GM18505 (cell line): ENCODE results near the gene ZMAT2.
"Not testable (repeated sequence)": the region's sequence is repeated elsewhere in the genome, so short reads cannot be mapped to it uniquely, and the experiment has no call there.

Experiments used
- ATAC-seq: cut with Tn5 transposase; IDR thresholded peaks from one replicate; pipeline ENCODE4 v1.9.1; 2021; ENCODE audit not compliant: unreplicated experiment
- POLR2A ChIP-seq: IDR thresholded peaks from 4 replicates; pipeline ENCODE4 v1.6.1; 2011; ENCODE audit warnings: borderline replicate concordance; ENCODE audit not compliant: insufficient read depth, insufficient read length; ENCODE audit errors: extremely low read depth

ZMAT2 gene

DNA sequence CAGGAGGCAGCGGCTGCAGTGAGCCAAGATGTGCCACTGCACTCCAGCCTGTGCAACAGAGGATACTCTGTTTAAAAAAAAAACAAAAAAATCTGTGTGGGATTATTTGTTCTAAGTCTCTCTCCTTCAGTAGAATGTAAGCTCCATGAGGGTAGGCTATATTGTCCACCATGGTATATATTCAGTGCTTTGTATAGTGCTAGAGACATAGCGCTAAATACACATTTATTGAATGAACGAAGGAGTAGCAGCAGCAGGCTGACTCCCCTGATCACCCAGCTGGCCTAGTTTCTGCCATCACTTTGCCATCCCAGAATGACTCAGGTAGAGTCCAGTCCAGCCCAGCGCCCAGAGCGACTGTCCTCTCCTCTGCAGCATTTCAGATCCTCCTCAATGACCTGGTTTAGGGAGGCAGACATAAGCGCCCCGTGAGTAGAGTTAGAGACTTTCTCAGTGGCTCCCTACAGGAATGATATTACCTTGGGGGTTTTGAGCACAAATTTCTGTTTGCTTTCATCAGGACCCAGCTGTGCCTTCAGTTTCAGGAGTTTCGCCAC, 9.8 kb upstream of the ZMAT2 start:
- no peak for ATAC-seq
- no peak for TF ChIP-seq POLR2A

DNA sequence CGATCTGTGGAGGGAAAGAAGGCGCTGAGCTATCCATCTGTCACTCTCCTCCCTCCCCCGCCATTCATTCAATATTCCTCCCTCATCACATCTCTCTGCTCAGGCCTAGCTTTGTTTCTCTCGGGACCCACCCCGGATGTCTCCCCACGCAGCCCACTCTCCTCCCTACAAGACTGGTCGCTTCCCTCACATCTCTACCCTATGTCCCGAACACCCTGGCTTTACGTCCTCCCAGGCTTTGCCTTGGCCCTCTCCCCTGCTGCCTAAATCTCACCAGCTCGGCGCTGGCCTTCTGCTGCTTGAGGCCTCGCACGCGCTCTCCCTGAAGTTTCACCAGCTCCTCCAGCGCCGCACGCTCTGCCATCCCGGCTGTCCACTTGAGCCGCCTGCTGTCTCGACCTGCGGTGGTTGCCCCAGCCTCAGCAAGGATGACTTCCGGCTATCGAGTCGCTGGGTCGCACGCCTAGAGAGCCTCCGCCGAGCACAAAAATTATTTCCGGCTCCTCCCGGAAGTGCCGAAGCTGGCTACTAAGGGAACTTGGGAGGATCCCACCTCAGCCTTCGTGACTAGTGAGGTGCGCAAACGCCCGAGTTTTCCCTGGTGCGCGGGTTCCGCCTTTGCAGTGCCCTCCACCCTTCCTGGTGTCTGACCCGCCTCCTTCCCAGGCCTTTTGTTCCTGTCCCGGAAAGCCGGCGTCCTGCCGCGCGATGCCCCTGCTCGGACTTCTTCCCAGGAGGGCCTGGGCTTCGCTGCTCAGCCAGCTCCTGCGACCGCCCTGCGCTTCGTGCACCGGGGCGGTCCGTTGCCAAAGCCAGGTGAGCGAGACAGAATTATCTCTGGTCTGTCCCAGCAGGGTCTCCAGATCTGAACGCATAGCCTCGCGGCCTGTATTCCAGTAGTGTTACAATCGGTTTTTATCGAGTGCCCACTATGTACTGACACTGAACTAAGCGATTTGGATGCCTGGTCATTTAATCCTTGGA, 9.0 kb upstream of the ZMAT2 start, which contains the start of the genes HARS1 and HARS2:
TSS of gene HARS1 (minus strand) at position 430 of the 984 bp plus-strand sequence. CDS start at position 364, 66 bp downstream.
TSS of gene HARS2 (plus strand) at position 515 of the 984 bp plus-strand sequence. CDS start at position 709, 194 bp downstream.
- peak; percentile 95 for TF ChIP-seq POLR2A
- peak; percentile 97 for ATAC-seq

DNA sequence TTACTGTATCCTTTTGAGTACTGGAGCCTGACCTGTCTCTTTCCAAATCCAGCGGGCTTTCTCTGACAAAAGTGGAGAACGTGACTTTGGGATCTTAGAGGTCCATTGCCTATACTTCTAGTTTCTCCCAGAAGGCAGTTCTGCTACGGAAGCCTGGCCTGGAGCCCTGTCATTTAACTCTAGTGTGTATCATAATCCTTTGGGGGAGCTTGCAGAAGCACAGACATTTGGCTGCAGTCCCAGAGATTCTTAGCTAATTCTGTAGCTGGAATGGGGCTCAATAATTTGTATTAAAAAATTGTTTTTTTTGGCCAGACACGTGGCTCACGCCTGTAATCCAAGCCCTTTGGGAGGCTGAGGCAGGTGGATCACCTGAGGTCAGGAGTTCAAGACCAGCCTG, 6.0 kb upstream of the ZMAT2 start:
- TF ChIP-seq POLR2A: no peak

DNA sequence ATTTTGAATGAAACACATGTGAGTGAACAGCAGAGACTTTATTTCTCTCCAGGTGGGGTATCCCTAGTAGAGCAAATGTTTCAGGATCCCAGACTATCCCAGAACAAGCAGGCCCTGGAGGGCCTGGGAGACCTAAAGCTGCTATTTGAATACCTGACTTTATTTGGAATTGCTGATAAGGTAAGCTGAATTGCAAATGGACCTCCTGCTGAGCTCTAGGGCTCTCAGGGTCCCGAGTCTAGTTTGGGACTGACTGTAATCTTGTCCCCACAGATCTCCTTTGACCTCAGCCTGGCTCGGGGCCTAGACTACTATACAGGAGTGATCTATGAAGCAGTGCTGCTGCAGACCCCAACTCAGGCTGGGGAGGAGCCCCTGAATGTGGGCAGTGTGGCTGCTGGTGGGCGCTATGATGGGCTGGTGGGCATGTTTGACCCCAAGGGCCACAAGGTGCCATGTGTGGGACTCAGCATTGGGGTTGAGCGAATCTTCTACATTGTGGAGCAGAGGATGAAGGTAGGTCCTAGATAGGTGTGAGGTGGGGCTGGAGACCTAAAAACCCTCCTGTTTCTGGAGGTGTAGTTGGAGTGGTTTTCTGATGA, 3.3 kb upstream of the ZMAT2 start:
- ATAC-seq: no peak
- no peak for TF ChIP-seq POLR2A

More for the DNA sequence above, 6.0 kb upstream of the ZMAT2 start:
- no peak for ATAC-seq

DNA sequence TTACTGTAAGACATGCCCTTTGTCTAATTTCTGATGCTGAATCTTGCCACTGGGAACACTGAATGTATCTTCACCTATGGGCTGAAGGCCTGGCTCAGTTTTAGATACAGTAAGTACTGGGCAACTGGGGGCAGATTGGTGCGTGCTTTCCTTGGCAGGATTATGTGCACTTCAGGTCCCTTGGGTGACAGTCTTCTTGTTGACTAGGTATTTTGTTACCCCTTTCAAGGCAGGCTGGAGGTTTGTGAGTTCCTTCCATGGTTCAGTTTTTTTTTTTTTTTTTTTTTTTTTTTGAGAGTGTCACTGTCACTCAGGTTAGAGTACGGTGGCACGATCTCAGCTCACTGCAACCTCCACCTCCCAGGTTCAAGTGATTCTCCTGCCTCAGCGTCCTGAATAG, 7.6 kb downstream of the ZMAT2 start:
- no peak for ATAC-seq
- no peak for TF ChIP-seq POLR2A

- ATAC-seq: not testable (repeated sequence)
Observed at GRCh38 chr5:140708787-140709186, 8.5 kb downstream of the ZMAT2 start.

DNA sequence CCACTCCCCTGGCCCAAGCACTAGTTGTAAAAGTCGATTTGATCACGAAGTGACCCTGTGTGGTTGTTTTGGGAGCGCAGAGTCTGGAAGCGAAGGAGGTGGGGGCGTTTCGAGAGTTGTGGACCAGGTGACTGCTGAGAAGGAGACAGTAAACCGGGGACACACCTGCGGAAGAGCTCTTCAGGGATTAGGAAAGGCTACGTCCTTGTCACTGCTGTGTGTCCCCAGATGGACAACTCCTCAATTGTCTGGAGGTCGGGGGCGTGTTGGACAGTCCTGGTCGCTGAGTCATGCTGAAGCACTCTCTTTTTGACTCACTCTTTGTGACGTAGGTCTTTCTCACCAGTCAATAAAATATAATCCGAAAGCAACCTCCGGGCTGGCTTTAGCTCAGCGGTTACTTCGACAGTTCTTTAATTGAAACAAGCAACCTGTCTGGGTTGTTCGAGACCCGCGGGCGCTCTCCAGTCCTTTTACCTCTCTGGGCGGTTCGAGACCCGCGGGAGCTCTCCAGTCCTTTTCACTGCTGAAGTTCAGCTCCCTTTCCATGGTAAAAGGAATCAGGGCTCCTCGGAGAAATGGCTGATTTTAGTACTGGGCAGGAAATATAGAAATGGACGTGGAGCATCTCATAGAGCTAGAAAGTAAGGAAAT, 10.8 kb downstream of the ZMAT2 start:
- TF ChIP-seq POLR2A: peak; percentile 50
- ATAC-seq: peak; percentile 85

DNA sequence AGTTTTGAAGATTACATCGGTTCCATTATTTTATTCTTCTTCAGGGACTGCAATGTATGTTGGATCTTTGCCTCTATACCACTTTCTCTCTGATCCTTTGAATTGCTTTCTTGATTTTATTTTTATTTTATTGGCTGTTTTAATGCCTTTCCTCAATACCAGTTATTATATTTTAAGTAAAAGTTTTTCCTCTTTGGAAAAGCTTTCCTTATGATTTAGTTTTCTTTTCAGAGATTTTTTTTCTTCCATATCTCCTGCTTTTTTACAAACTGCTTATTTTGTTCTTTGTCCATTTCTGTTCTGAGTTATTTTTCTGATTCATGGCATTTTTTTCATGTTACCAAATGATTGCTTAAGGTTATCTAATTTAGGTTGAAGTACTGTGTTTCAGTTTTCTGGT, 11.5 kb downstream of the ZMAT2 start:
- TF ChIP-seq POLR2A: no peak
- ATAC-seq: no peak

GRCh38 chr5:140713562-140714094, 13.4 kb downstream of the ZMAT2 start:
- no peak for ATAC-seq
- no peak for TF ChIP-seq POLR2A

DNA sequence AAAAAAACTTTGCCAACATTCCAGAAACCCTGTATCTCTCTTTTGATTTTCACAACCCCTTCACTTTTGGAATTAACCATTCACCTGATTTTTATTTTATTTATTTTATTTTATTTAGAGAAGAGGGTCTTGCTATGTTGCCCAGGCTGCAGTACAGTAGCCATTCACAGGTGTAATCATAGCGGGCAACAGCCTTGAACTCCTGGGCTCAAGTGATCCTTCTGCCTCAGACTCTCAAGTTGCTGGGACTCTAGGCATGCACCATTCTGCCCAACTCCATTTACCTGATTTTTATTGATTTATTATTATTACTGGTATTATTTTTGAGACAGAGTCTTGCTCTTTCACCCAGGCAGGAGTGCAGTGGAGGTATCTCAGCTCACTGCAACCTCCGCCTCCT, 16.0 kb downstream of the ZMAT2 start:
- ATAC-seq: not testable (repeated sequence)

- no peak for ATAC-seq
Observed at GRCh38 chr5:140718266-140718592, 18.0 kb downstream of the ZMAT2 start.

GRCh38 chr5:140720738-140721137, 20.5 kb downstream of the ZMAT2 start:
- ATAC-seq: not testable (repeated sequence)

More at GRCh38 chr5:140718266-140718592, 18.0 kb downstream of the ZMAT2 start:
- TF ChIP-seq POLR2A: no peak

DNA sequence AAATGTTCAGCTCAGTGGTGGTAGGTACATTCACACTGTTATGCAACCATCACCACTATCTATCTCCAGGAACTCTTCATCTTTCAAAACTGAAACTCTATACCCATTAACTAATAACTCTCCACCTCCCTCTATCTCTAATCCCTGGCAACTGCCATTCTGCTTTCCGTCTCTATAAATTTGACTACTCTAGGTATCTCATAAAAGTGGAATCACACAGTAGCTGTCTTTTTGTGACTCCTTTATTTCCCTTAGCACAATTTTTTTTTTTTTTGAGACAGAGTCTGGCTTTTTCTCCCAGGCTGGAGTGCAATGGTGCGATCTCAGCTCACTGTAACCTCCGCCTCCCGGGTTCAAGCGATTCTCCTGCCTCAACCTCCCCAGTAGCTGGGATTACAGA, 21.1 kb downstream of the ZMAT2 start:
- ATAC-seq: not testable (repeated sequence)

DNA sequence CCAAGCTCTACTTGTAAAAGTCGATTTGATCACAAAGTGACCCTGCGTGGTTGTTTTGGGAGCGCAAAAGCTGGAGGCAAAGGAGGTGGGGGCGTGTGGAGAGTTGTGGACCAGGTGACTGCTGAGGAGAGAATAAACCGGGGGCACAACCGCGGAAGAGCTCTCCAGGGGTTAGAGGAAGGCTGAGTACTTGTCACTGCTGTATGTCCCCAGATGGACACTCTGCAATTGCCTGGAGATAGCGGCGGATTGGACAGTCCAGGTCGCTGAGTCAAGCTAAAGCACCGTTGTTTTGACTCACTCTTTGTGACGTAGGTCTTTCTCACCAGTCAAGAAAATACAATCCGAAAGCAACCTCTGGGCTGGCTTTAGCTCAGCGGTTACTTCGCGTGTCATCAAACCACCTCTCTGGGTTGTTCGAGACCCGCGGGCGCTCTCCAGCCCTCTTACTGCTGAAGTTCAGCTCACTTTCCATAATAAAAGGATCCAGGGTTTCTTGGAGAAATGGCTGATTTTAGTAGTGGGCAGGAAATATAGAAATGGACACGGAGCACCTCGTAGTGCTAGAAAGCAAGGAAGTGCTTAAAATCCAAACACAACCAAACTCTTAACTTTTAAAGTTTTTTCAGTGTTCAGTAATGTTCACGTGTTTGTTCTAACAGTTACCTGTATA, 25.7 kb downstream of the ZMAT2 start:
- TF ChIP-seq POLR2A: no peak
- peak; percentile 92 for ATAC-seq
